HL-60/S4 (cell line): ENCODE data around the gene SLC30A9.

Source experiments
- in situ Hi-C: fragments of 300-500 bp; cut with MboI; formaldehyde crosslinking; loops from 2 replicates; pipeline ENCODE4 v1.14.3; 2022; ENCODE audit warnings: low sequenced_read_pairs

SLC30A9 gene

GRCh38 chr4:41998019-41998418, 7.7 kb downstream of the SLC30A9 start:
- in situ Hi-C loops = no loop called here

DNA sequence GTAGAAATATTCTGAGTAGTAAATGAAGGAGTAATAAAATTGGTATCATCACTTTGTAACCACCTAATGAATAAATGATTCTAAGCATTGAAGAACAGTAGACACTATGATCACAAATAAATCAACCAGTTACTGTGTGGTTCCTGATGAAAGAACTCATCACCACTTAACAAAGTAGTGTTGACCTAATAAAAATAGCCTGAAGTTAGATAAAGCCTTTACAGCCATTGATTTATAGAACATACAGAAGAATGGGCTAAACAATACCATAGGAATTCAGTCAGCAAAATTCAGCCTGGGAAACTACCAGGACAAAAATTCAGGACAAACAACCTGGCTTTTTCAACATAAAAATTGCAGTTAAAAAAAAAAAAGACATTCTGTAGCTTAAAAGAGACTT, 9.0 kb downstream of the SLC30A9 start:
- in situ Hi-C loops = no loop called here

GRCh38 chr4:42008011-42008786, 17.9 kb downstream of the SLC30A9 start:
- in situ Hi-C loops = no loop called here

GRCh38 chr4:42015438-42015837, 25.1 kb downstream of the SLC30A9 start:
- in situ Hi-C loops = no loop called here

DNA sequence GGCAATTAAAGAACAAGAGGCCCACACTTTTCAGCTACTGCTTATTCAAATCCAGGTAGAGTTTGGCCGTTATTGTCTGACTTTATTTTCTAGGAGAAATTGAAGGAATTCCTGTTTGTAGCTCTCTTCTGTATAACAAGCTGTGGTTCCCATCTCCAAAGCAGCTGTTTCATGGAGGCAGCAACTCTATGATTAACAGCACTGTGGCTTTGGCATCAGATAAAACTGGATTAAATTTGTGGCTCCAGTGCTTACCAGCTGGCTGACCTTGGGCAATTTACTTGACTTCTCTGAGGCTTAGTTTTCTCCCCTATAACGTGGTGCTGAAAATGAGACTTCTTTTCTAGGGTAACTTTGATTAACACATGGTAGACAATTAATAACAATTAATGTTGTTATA, 28.1 kb downstream of the SLC30A9 start:
- in situ Hi-C loops = no loop called here

DNA sequence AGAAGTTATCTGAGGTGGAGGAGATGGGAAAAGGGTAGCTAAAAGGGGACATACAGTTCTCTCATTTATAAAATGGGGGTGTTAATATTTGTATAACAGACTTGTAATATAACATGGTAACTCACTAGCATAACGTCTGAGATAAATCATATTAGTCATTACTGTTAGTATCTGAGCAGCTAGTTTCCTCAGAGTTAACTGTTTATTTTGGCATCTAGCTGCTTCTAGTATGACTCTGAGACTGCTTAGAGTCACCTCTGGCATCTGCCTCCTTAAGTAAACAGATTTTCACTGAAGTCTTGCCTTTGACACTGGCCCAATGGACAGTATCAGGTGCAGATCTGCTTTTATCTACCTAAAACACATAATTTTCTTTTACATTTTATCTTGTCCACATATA, 58.1 kb downstream of the SLC30A9 start:
- in situ Hi-C loops = no loop called here

DNA sequence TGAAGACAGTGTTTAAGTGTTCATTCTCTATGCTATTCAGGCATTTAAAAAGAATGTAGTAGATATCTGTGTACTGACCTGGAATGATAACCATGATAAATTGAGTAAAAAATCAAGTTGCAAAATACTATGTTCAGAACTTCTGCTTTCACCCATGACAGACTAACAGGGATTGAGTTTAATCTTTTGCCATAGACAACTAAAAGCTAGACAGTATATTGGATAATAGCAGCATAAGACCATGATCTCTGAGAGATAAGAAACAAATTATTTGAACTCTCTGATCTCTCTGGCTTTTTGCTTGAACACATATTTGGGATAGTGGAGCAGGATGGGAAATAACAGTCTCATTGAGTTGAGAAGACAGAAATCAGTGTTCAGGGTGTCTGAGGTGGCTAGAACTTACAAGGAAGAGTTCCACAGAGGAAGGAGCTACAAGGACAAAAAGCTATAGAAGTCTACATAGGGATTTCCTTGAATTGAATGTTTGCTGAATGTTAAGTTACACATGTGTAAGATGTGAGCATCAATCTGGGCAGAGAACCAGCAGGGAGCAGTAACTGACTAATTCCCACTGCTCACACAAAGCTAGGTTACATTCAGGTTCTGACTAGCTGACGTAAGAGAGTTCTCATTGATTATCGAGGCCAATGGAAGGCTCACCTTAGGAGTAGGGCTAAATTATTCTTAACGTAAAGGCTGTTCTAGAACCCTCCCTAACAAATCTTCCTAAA, 60.4 kb downstream of the SLC30A9 start:
- in situ Hi-C loops = no loop called here

DNA sequence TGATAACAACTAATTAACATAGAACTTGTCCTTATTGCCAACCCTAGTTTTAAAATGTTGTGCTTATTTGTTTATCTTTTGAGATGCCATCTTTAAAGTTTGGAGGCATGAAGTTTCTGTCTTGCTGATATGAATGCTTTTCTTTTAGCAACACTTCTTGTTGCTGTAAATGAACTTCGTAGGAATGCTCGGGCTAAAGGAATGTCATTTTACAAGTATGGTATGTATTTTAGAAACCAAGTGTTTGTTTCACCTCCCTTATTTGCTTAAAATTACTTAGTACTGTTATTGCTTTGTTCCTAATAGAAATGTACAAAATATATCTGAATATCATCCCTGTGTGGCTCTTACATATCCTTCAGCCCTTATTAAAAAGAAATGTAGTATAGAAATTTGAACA, 76.1 kb downstream of the SLC30A9 start:
- in situ Hi-C loops = no loop called here

DNA sequence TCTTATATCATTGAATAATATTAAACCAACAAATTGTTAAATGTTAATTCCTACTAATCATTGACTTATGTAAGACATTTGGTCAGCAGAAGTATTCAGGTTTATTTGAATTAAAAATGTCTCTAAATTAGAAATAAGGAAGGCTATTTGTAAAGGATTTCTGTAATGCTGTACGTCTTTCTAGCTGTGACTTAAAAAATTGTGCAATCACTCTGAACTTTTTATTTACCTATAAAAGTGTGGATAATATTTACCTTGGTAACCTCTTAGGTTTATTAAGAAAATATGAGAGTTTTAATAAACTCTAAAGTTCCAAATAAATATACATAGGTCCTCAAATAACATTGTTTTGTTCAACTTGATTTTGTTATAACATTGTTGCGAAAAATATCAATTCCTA, 76.9 kb downstream of the SLC30A9 start:
- in situ Hi-C loops = no loop called here

DNA sequence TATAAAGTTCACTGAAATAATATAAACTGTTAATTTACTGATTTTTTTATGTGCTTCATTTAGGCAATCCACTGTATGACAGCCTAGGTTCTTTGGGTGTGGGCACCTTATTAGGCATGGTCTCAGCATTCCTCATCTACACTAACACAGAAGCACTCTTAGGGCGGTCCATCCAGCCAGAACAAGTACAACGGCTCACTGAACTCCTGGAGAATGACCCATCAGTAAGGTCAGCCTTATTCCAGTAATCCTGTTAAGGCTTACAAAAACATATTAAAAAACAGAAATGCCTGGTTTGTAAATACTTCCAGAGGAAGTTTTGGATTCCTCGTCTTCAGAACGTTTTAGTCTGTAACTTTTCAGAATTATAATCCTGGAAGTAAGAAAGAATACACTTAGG, 80.1 kb downstream of the SLC30A9 start:
- in situ Hi-C loops = no loop called here

DNA sequence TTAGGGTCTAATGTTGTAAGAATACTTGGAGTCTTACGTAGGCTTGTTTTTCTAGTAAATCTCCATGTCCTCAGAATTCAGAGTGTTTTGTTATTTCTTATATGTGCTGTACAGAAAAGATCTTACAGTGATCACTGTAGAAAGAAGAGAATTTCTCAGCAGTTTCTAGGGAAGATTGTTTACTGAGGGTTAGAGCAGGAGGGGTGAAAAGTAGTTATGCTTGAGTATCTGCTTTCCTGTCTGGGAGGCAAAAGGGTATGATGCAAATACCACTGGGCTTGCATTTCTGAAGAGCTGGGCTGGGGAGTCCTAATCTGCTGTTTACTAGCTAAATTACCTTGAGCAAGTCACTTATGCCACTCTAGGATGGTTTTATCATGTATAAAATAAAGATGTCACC, 84.0 kb downstream of the SLC30A9 start:
- in situ Hi-C loops = no loop called here

GRCh38 chr4:42078184-42078801, 88.0 kb downstream of the SLC30A9 start:
- in situ Hi-C loops = no loop called here

- in situ Hi-C loops = no loop called here
Measured at GRCh38 chr4:42080306-42080705, 90.0 kb downstream of the SLC30A9 start.

GRCh38 chr4:42083816-42084215, 93.5 kb downstream of the SLC30A9 start:
- in situ Hi-C loops = no loop called here

DNA sequence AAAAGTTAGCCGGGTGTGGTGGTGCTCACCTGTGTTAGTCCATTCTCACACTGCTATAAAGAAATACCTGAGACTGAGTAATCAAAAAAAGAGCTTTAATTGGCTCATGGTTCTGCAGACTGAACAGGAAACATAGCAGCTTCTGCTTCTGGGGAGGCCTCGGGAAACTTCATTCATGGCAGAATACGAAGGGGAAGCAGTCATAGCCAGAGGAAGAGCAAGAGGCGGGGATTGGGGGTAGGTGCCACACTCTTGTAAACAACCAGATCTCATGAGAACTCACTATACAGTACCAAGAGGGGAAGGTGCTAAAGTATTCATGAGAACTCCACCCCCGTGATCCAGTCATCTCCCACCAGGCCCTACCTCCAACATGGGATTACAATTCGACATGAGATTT, 98.1 kb downstream of the SLC30A9 start:
- in situ Hi-C loops = no loop called here

- in situ Hi-C loops = no loop called here
Measured at GRCh38 chr4:42101446-42101975, 111.2 kb downstream of the SLC30A9 start.

- in situ Hi-C loops = no loop called here
Measured at GRCh38 chr4:42104521-42104920, 114.2 kb downstream of the SLC30A9 start.

GRCh38 chr4:42112846-42113245, 122.5 kb downstream of the SLC30A9 start:
- in situ Hi-C loops = no loop called here

- in situ Hi-C loops = no loop called here
Measured at GRCh38 chr4:42119886-42120285, 129.6 kb downstream of the SLC30A9 start.

DNA sequence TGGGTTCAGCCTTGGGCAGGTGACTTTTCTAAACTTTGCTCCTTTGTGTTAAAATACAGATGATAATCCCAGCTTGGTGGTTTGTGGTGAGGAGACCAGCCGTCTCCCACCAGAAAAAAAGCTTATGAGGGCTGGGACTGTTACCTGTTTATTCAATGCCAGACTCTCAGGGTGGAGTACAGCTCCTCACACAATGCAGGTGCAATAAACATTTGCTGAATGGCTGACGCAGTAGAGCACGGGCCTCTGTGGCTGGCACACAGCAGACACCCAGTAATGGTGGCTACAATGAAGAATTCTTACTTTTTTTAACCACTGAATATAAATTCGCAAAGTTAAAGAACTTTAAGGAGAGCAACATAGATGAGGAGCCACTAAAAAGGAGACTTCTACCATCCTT, 131.9 kb downstream of the SLC30A9 start:
- in situ Hi-C loops = no loop called here

DNA sequence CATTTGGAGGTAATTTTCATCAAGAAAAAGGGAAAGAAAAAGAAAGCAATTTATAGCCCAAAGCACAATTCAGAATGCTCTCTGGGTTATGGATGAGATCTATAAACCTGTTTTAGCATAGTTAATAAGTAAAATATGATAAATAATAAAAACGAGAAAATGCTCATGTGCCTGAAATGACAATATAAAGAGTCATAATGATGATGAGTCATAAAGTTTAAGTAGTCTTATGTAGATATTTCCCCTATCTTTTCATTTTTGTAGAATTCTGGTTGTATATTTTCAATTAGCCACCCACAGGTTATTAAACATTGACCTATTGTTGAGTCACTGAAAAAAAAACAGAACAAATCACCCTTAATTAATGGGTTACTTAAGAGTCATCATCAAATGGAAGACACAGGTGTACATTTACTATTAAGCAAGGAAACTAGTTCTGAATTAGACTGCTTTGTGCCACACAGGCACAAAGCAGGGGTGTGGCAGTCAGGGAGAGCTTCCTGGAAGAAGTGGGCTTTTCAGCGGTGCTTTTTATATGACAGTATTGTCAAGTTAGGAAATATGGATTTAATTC, 132.8 kb downstream of the SLC30A9 start:
- in situ Hi-C loops = no loop called here
